Measurements from ENCODE around the gene CARHSP1. TPM values are rescaled to one million over a fixed set of nuclear protein-coding genes. Genes with fewer than 3 reads are reported as not detected.

CARHSP1 gene
- polyA plus RNA-seq, 4 donors = 51.6 to 103 (median 88.8) TPM

- H3K27ac ChIP-seq (ENCODE audit: low read depth in 1 of 3, low read length in 2 of 3) = peak overlapping the region in 2 of 3 donors; percentile 10 to 89
- DNase-seq = no peak
Measured at GRCh38 chr16:8864480-8865110, 4.2 kb downstream of the CARHSP1 start.

GRCh38 chr16:8863594-8864424 is 5.0 kb downstream of the CARHSP1 start:
- no peak overlapping the region for H3K4me3 ChIP-seq (ENCODE audit: low read depth in 1 of 3, low read length in 3 of 3)
- 17 to 54% (median 46%) methylated on average over 17 of the region's 17 CpGs for WGBS, 3 donors
- peaks cover 0 to 48% (median 2%) of the 10 kb centered on the region in 3 donors for H3K36me3 ChIP-seq (ENCODE audit: control insufficient read depth in 3 of 3, insufficient read depth in 2 of 3, low read depth in 1 of 3, low read length in 3 of 3)
- peaks cover 5 to 61% (median 13%) of the 10 kb centered on the region in 3 donors for H3K4me1 ChIP-seq (ENCODE audit: control insufficient read depth in 3 of 3, insufficient read depth in 2 of 3, low read depth in 1 of 3, low read length in 2 of 3)
- H3K27me3 ChIP-seq (ENCODE audit: control insufficient read depth in 3 of 3, insufficient read depth in 3 of 3, low read length in 3 of 3) = no peaks in the 10 kb centered on the region
- no peaks in the 10 kb centered on the region for H3K9me3 ChIP-seq (ENCODE audit: control insufficient read depth in 2 of 2, insufficient read depth in 1 of 2, low read depth in 1 of 2, low read length in 1 of 2)
- H3K27ac ChIP-seq (ENCODE audit: low read depth in 1 of 3, low read length in 2 of 3) = peak overlapping the region; percentile 29 to 89 (median 59)
- DNase-seq (peak; percentile 73 to 91), FAIRE-seq (no peak)

More at GRCh38 chr16:8864480-8865110, 4.2 kb downstream of the CARHSP1 start:
- Histone ChIP-seq H3K4me3 (ENCODE audit: low read depth in 1 of 3, low read length in 3 of 3) (no peak overlapping the region), H3K9me3 (ENCODE audit: control insufficient read depth in 2 of 2, insufficient read depth in 1 of 2, low read depth in 1 of 2, low read length in 1 of 2) (no peaks in the 10 kb centered on the region), H3K36me3 (ENCODE audit: control insufficient read depth in 3 of 3, insufficient read depth in 2 of 3, low read depth in 1 of 3, low read length in 3 of 3) (peaks cover 0 to 40% (median 0%) of the 10 kb centered on the region in 3 donors), H3K27me3 (ENCODE audit: control insufficient read depth in 3 of 3, insufficient read depth in 3 of 3, low read length in 3 of 3) (no peaks in the 10 kb centered on the region), H3K4me1 (ENCODE audit: control insufficient read depth in 3 of 3, insufficient read depth in 2 of 3, low read depth in 1 of 3, low read length in 2 of 3) (peaks cover 5 to 61% (median 13%) of the 10 kb centered on the region in 3 donors)
- 31 to 43% (median 42%) methylated on average over 12 to 13 of the region's 13 CpGs for WGBS, 3 donors
- FAIRE-seq = no peak

DNA sequence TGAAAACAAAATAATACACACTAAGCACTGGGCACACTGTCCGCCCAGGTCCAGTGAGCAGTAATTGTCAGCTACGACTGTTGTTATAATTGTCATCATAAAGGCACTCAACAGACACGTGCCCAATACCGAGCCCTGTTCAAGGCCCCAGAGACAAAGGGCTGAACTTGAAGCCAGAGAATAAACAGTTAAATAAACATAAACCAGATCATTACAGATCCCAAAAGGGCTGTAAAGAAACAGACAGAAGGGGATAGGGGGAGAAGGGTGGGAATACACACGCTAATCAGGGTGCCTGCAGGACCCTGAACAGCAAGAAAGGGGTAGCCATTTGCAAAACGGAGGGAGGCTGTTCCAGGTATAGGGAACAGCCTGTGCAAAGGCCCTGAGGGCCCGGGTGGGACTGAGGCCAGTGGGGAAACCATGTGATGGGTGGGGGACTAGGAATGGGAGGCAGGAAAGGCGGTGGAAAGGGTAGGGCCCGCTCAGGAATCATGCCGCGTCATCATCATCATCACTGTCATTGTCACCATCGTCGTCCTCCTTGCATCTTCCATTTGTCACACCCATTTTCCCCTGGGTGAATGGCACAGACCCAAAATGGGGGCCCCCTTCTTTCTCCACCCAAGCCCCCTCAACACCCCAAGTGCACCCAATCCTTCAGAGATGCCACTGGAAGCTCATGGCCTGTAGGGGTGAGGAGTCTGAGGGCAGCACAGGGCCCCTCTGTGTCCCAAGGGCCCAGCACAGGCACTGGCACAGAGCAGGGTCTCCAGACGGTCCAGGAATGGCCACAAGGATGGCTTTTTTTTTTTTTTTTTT is 6.3 kb downstream of the CARHSP1 start:
- peaks cover 5 to 60% (median 13%) of the 10 kb centered on the region in 3 donors for H3K4me1 ChIP-seq (ENCODE audit: control insufficient read depth in 3 of 3, insufficient read depth in 2 of 3, low read depth in 1 of 3, low read length in 2 of 3)
- no peaks in the 10 kb centered on the region for H3K9me3 ChIP-seq (ENCODE audit: control insufficient read depth in 2 of 2, insufficient read depth in 1 of 2, low read depth in 1 of 2, low read length in 1 of 2)
- peaks cover 2 to 59% (median 4%) of the 10 kb centered on the region in 3 donors for H3K36me3 ChIP-seq (ENCODE audit: control insufficient read depth in 3 of 3, insufficient read depth in 2 of 3, low read depth in 1 of 3, low read length in 3 of 3)
- DNase-seq (no peak), FAIRE-seq (no peak)
- H3K4me3 ChIP-seq (ENCODE audit: low read depth in 1 of 3, low read length in 3 of 3) = no peak overlapping the region
- 71 to 83% (median 82%) methylated on average over 10 to 14 of the region's 14 CpGs for WGBS, 3 donors
- peak overlapping the region in 2 of 3 donors; percentile 59 to 89 for H3K27ac ChIP-seq (ENCODE audit: low read depth in 1 of 3, low read length in 2 of 3)
- H3K27me3 ChIP-seq (ENCODE audit: control insufficient read depth in 3 of 3, insufficient read depth in 3 of 3, low read length in 3 of 3) = no peaks in the 10 kb centered on the region

- H3K4me3 ChIP-seq (ENCODE audit: low read depth in 1 of 3, low read length in 3 of 3) = no peak overlapping the region
- H3K4me1 ChIP-seq (ENCODE audit: control insufficient read depth in 3 of 3, insufficient read depth in 2 of 3, low read depth in 1 of 3, low read length in 2 of 3) = peaks cover 3 to 54% (median 9%) of the 10 kb centered on the region in 3 donors
- H3K36me3 ChIP-seq (ENCODE audit: control insufficient read depth in 3 of 3, insufficient read depth in 2 of 3, low read depth in 1 of 3, low read length in 3 of 3) = peaks cover 4 to 64% (median 4%) of the 10 kb centered on the region in 3 donors
- 72 to 77% (median 73%) methylated on average over 14 of the region's 14 CpGs for WGBS, 3 donors
- DNase-seq (peak in 1 of 2 donors; percentile 42), FAIRE-seq (no peak)
- peak overlapping the region in 1 of 3 donors; percentile 25 for H3K27ac ChIP-seq (ENCODE audit: low read depth in 1 of 3, low read length in 2 of 3)
- H3K27me3 ChIP-seq (ENCODE audit: control insufficient read depth in 3 of 3, insufficient read depth in 3 of 3, low read length in 3 of 3) = no peaks in the 10 kb centered on the region
- H3K9me3 ChIP-seq (ENCODE audit: control insufficient read depth in 2 of 2, insufficient read depth in 1 of 2, low read depth in 1 of 2, low read length in 1 of 2) = no peaks in the 10 kb centered on the region
Measured at GRCh38 chr16:8861563-8862308, 7.1 kb downstream of the CARHSP1 start.

- H3K9me3 ChIP-seq (ENCODE audit: control insufficient read depth in 2 of 2, insufficient read depth in 1 of 2, low read depth in 1 of 2, low read length in 1 of 2) = peaks cover 0 to 2% of the 10 kb centered on the region in 2 donors
- no peaks in the 10 kb centered on the region for H3K27me3 ChIP-seq (ENCODE audit: control insufficient read depth in 3 of 3, insufficient read depth in 3 of 3, low read length in 3 of 3)
- peaks cover 5 to 75% (median 9%) of the 10 kb centered on the region in 3 donors for H3K36me3 ChIP-seq (ENCODE audit: control insufficient read depth in 3 of 3, insufficient read depth in 2 of 3, low read depth in 1 of 3, low read length in 3 of 3)
- DNase-seq (no peak), FAIRE-seq (no peak)
- H3K27ac ChIP-seq (ENCODE audit: low read depth in 1 of 3, low read length in 2 of 3) = peak overlapping the region in 1 of 3 donors; percentile 14
- 66 to 73% (median 69%) methylated on average over 25 of the region's 25 CpGs for WGBS, 3 donors
- peaks cover 0 to 41% (median 5%) of the 10 kb centered on the region in 3 donors for H3K4me1 ChIP-seq (ENCODE audit: control insufficient read depth in 3 of 3, insufficient read depth in 2 of 3, low read depth in 1 of 3, low read length in 2 of 3)
- no peak overlapping the region for H3K4me3 ChIP-seq (ENCODE audit: low read depth in 1 of 3, low read length in 3 of 3)
Measured at GRCh38 chr16:8859913-8860881, 8.6 kb downstream of the CARHSP1 start.

DNA sequence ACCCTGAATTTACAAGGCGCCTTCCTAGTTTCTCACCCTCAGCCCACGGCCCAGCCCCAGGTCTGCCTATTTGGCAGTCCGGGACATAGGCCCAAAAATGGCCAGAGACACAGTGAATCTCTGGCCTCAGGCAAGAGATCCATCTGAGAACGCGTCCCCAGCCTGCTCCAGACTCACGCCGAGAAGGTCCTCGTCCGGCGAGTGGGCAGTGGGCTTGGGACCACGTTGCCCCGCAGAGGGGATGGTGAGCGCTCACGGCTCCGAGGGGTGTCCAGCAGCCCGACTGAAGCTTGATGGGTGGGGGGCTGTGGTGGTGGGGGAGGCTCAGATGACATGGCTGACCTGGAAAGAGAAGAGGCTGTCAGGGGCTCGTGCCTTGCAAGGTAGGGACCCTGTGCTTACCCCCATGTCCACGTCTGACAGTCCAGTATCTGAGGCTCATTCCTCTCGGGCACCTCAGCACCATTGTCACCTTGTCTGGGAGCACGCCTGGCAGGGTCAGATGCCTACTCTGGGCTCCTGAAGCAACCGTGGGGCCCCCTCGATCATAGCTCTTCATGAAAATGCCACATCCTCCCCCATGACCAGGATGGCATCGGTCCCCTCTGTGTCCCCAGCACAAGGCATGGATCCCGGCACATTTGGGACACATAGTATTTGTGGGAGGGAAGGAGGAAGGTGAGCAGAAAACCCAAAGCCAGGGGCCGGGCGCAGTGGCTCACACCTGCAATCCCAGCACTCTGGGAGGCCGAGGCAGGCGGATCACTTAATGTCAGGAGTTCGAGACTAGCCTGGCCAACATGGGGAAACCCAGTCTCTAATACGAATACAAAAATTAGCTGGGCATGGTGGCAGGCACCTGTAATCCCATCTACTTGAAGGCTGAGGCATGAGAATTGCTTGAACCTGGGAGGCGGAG is 9.6 kb downstream of the CARHSP1 start:
- Histone ChIP-seq H3K36me3 (ENCODE audit: control insufficient read depth in 3 of 3, insufficient read depth in 2 of 3, low read depth in 1 of 3, low read length in 3 of 3) (peaks cover 9 to 84% (median 12%) of the 10 kb centered on the region in 3 donors), H3K9me3 (ENCODE audit: control insufficient read depth in 2 of 2, insufficient read depth in 1 of 2, low read depth in 1 of 2, low read length in 1 of 2) (peaks cover 0 to 2% of the 10 kb centered on the region in 2 donors), H3K4me3 (ENCODE audit: low read depth in 1 of 3, low read length in 3 of 3) (no peak overlapping the region), H3K27ac (ENCODE audit: low read depth in 1 of 3, low read length in 2 of 3) (no peak overlapping the region), H3K27me3 (ENCODE audit: control insufficient read depth in 3 of 3, insufficient read depth in 3 of 3, low read length in 3 of 3) (no peaks in the 10 kb centered on the region), H3K4me1 (ENCODE audit: control insufficient read depth in 3 of 3, insufficient read depth in 2 of 3, low read depth in 1 of 3, low read length in 2 of 3) (peaks cover 0 to 31% (median 5%) of the 10 kb centered on the region in 3 donors)
- FAIRE-seq (no peak), DNase-seq (no peak)
- WGBS, 3 donors = 87 to 91% (median 91%) methylated on average over 31 of the region's 31 CpGs
